Stimulated activated CD4-positive, alpha-beta T cell treated with anti-CD3 and anti-CD28 coated beads, Interleukin-15, amount 100 ng/mL, for 48 hours (primary cell): Measurements from ENCODE around the gene SWAP70.
A peak's percentile ranks its signal among the peaks of the same experiment; 100 is the strongest.
"Not testable (repeated sequence)": the region's sequence is repeated elsewhere in the genome, so short reads cannot be mapped to it uniquely, and the experiment has no call there.

ENCODE experiments used
- DNase-seq, 2 donors: peaks; one replicate each; pipeline ENCODE4 v3.0.0-alpha.2; 2020; ENCODE audit warnings: low read depth in 2 of 2

Gene SWAP70

DNA sequence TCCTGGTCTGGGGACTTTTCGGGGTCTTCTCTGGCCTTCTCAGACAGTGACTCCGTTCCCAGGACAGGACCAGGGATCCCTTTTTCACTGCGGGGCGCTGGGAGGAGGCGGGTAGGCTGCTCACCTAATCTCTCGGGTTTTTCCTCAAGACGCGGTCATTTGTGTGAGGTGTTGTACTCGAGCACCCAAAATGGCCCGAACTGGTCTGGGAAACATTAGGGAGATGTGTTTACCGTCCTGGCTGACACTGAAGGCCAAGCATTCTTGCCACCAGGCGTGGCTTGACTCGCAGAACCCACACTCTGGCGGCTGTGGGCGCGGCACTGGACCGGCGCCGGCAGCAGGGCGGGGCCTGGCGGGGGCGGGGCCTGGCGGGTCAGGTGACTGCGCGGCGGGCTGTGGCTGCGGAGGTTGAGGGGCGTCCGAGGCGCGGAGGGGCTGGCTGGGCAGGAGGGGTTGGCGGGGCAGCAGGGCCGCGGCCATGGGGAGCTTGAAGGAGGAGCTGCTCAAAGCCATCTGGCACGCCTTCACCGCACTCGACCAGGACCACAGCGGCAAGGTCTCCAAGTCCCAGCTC is at the start of gene SWAP70:
Gene SWAP70 (plus strand): TSS at position 379 of the 577 bp plus-strand sequence. CDS start 103 bp downstream, at position 482.
- peak; percentile 36 to 73 for DNase-seq

DNA sequence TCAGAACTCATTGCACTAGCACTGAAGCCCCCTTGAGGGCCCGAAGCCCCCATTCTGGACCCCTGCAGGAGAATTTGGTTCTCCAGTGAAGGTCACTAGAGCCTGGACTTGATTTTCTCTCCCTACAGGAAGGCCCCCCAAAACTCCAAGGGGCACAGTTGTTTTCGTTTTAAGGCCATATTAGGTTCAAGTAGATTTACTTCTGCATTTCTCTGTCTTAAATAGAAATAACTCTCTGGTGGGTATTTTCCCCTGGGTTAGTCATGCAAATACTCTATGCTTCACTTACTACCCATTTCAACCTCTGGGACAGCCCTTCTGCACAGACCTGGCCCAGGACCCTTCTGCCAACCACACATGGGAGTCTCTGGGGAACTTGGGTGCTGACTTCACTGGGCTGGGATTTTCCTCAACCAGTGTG is 48.8 kb upstream of the SWAP70 start:
- no peak for DNase-seq

DNA sequence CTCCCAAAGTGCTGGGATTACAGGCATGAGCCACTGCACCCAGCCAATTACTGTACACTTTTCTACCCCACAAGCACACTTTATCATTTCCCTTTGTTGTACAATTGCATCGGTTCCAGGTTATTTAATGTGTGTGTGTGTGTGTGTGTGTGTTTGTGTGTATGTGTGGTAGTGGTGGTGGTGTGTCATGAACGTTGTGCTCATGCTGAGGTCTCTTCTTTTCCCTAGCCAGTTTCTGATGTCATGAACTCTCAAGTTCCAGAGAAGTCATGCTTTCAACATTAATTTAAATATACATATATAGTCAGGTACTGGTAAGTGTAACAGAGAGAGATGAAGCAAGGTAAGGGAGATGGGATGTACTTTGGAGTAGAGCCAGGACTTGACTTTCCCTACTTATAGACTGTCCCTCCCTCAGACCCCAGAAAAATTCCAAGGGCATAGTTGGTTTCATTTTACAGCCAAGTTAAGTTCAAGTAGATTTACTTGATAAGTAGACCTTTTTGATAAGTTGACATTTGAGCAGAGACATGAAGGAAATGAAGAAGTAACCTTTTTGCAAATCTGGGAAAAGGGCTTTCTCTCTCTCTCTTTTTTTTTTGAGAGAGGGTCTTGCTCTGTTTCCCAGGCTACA is 47.7 kb upstream of the SWAP70 start:
- no peak for DNase-seq

DNA sequence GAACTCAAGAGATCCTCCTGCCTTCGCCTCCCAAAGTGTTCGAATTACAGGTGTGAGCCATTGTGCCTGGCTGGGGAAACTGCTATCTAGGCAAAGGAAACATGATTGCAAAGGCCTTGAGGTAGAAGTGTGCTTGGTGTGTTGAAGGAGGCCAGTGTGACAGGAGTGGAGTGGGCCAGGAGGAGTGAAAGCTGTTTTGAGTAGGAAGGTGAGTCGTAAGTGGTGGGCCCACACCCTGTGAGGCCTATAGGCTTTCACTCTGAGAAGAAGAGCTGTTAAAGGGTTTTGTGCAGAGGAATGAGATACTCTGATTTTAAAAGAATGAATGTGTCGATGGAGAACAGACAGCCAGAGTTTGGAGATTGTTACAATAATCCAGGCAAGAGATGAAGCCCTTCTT is 47.0 kb upstream of the SWAP70 start:
- DNase-seq, result peak; percentile 13 to 17

DNA sequence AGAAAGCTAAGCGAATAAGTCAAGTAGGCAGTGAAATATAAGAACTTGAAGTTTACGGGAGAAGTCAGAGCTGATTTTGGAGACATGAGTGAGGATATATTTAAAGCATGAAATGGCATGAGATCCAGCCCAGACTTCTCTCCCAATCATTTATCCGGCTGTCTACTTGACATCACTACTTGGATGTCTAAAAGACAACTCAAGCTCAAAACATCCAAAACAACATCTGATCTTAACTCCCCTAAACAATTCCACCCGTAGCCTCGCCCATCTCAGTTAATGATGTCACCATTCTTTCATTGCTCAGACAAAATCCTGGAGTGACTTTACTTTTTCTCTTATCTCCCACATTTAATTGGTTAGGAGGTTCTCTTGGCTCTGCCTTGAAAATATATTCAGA is 45.9 kb upstream of the SWAP70 start:
- no peak for DNase-seq

DNA sequence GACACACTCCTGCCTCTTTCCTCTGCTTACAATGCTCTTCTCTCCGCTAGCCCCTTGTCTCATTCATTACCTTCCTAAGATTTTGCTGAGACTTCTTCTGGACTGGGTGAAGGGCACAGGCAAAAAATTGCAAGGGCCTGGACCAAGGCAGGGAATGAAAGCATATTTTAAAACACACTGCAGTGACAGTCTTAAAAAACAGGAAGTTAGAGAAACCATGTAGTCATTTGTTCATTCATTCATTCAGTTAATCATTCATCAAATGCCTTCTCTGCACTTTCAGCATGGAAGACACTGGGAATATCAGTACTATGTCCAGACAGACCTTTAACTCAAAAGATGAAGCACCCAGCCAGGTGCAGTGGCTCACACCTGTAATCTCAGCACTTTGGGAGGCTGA is 44.9 kb upstream of the SWAP70 start:
- no peak for DNase-seq

DNA sequence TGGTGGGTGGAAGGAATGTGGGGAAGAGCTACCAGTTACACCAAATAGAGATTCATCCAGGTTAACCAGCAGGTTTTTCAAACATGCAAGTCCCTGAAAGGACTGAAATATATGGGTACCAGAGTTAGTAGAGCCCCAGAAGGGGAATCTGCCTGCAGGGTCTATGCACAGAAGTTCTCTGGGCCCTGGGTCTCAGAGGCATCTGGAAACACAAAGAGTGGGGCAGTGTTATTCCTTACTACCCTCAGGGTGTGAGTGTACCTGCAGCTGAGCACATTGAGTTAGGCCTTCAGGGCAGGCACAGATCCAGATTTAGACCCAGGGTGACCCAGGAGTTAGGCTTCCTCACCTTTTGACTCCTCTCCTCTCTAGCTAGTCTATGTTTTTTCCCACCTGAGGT is 43.9 kb upstream of the SWAP70 start:
- DNase-seq, result no peak

DNA sequence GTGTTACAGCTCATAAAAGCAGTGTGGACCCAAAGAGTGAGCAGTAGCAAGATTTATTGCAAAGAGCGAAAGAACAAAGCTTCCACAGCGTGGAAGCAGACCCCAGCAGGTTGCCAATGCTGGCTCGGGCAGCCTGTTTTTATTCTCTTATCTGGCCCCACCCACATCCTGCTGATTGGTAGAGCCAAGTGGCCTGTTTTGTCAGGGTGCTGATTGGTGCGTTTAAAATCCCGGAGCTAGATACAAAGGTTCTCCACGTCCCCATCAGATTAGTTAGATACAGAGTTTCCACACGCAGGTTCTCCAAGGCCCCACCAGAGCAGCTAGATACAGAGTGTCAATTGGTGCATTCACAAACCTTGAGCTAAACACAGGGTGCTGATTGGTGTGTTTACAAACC is 41.5 kb upstream of the SWAP70 start:
- DNase-seq, result not testable (repeated sequence)

DNA sequence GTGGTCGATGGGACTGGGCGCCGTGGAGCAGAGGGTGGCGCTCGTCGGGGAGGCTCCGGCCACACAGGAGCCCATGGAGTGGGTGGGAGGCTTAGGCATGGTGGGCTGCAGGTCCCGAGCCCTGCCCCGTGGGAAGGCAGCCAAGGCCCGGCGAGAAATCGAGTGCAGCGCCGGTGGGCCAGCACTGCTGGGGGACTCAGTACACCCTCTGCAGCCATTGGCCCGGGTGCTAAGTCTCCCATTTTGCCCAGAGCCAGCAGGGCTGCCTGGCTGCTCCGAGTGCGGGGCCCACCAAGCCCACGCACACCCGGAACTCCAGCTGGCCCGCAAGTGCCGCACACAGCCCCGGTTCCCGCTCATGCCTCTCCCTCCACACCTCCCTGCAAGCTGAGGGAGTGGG is 40.8 kb upstream of the SWAP70 start:
- DNase-seq, result not testable (repeated sequence)

DNA sequence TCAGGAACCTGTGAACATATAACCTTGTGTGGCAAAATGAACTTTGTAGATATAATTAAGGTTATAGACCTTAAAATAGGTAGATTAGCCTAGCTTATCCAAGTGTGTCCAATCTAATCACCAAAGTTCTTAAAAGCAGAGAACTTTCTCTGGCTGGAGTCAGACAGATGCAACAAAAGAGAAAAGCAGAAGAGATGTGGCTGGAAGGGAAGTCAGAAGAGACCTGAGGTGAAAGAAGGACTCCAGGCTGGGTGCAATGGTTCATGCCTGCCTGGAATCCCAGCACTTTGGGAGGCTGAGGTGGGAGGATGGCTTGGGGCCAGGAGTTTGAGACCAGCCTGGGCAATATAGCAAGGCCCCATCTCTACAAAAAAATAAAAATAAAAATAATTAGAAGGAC is 39.4 kb upstream of the SWAP70 start:
- DNase-seq, result no peak

DNA sequence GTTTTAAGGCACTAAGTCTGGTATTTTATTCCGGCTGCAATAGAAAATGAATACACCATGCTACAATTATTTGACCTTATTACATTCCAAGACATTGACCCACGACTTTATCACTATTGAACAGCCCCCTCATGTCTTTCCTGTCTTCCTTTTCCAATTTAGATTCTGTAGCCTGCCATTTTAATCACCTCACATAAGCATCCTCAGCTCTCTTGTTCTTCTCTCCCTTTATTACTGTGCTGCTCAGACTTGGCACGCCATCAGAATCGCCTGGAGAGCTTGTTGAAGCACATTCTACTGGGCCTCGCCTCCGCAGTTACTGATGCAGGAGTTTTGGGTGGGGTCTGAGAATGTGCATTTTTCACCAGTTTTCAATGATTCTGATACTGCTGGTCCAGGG is 38.7 kb upstream of the SWAP70 start:
- DNase-seq, result no peak

DNA sequence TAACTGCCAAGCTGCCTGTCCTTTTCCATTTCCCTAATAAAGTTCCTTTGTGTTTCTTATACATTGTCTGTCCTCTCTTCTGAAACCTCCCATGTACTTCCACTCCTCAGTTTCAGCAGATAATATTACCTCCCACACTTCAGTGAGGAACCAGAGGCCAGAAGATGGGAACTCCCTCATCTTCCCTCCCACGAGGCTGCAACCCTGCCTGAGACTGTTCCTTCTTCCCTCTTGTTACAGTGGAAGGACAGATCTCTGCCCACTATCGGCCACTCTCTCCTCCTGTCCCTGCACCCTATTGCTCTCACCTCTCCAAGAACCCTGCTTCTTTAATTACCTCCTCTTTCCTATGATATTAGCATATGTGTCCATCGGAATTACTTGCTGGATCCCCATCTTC is 38.1 kb upstream of the SWAP70 start:
- no peak for DNase-seq

DNA sequence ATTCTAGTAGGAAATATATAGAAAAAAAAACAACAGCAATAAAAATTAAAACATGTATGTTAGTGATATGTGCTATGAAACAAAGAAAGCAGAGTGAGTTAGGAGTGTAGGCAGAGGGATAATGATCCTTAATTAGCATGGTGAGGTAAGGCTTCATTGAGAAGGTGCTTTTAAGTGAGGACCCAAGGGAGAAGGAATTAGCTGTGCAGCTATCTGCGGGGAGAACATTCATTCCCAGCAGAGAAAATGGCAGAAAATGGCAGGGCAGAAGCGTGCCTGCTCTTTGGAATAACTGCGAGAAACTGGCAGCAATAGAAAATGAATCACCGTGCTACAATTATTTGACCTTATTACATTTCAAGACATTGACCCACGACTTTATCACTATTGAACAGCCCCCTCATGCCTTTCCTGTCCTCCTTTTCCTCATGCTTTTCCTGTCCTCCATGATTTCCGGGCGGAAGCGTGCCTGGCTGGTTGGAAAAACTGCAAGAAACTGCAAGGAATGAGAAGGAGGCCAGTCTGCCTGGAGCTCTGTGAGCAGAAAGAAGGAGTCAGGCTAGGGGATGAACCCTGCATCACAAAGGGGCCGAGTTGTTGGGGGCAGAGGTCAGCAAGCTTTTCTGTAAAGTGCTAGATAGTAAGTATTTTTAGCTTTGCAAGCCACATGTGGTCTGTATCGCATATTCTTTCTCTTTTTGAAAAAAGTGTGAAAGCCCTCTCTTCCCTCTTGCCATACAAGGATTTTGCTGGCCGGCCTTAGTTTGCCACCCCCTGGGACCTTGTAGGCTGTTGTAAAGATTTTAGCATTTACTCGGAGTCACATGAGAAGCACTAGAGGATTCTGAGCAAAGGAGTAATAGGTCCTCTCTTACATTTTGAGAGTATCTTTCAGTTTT is 37.1 kb upstream of the SWAP70 start:
- no peak for DNase-seq

DNA sequence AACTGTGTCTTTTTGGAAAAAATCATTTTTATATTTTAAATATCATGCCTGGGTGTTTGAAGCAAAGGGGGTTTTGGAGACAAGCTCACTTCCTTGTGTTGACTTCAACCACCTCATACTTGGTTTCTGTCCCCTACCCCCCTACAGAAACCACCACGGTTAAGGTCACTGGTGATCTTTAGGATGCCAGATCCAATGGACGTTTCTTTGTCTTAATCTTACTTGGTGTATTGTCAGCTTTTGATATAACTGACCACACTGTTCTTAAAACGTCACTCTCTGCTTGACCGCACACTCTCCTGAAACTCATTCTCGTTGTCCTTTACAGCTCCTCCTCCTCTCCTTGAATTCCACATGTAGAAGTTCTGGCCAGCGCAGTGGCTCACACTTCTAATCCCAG is 34.8 kb upstream of the SWAP70 start:
- DNase-seq, result no peak

DNA sequence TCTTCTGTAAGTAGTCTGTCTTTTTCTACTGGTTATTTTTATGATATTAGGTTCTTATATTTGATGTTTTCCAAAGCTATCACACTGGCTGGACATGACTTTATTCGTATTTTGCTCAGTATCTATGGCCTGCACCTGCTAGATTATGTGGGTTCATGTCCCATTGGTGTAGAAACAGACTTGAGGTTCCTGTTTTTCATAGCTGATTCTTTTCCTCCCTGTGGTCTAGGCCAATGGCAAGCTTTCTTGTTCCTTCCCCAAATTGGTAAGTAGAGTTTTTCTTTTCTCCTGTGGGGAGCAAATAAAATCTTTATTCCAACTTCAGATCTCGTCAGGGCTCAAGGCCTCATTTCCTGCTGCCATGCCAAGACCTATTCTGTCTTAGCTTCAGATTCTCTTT is 30.2 kb upstream of the SWAP70 start:
- DNase-seq, result no peak

DNA sequence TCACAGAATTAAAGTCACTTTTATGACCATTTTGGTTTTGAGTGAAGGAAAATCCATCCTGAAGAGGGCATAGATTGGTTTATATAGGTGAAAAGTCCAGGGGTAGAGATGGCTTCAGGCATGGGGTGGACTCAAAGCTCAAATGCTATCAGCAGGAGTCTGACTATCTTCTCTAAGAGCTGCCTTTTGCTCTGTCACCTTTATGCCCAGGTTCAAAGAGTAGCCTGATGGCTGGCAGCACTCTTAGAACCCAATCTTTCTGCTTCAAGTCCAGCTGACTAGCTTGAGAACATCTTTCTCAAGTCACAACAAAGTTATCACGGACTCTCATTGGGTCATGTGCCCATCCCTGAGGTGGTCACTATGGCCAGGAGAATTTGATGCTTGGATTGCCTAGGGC is 27.2 kb upstream of the SWAP70 start:
- no peak for DNase-seq

DNA sequence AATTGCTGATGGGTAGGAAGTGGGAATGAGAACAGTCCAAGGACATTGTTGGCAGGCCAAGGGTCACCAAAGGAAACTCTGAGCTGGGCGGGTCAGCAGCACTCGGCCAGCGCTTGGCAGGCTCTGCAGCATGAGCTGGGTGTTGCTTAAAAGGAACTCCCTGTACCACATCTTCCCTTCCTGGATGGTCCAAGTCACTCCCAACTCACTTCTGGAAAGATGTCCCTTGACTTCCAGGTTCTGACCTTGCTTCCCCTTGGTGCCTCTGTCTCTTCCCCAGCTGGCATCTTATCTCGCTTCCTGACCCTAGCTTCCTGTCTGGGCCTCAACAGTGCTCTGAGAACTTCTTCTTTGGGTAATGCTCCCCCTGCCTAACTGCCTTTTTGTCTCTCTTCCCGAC is 24.8 kb upstream of the SWAP70 start:
- DNase-seq, result no peak

DNA sequence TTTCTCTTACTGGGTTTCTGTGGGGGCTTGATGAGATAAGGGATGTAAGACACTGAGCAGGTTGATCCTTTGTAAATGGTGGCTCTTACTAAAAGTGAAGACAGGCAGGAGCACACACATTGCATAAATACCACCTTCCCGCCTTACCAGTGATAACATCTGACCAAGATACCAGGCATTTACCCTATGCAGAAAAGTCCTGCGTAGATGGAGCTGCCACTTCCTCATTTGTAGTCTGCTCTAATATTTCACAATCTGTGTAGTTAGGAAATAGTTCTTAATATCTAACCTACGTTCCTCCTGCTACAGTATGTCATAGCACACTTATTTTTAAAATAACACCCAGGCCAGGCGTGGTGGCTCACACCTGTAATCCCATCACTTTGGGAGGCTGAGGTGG is 23.9 kb upstream of the SWAP70 start:
- no peak for DNase-seq

DNA sequence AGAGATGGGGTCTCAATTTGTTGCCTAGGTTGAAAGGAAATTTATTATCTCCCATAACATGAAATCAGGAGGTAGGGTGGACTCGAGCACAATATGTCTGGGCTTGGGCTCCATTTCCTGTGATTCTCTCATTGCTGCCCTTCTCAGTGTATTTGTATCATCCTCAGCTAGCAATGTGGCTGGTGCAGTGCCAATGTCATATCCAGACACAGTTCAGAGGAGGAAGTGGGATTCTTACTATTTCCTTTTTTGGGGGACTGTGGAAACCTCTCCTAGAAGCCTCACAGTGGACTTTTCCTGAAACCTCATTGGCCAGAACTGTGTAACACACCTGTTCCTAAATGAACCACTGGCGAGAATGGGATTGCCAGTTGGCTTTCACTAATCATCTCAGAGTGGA is 21.0 kb upstream of the SWAP70 start:
- DNase-seq, result no peak

DNA sequence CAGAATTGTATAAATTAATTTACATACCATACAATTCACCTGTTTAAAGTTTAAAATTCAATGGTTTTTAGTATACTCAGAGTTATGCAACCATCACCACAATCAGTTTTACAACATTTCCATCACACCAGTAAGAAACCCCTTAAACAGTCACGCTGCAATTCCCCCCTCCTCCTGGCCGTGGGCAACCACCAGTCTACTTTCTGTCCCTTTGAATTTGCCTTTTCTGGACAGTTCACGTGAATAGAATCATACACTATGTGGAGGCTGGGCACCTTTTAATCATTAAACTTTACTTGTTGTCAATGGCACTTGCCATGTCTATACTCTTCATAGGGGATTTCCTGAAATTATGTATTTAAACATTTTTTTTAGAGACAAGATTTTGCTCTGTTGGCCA is 20.1 kb upstream of the SWAP70 start:
- no peak for DNase-seq

DNA sequence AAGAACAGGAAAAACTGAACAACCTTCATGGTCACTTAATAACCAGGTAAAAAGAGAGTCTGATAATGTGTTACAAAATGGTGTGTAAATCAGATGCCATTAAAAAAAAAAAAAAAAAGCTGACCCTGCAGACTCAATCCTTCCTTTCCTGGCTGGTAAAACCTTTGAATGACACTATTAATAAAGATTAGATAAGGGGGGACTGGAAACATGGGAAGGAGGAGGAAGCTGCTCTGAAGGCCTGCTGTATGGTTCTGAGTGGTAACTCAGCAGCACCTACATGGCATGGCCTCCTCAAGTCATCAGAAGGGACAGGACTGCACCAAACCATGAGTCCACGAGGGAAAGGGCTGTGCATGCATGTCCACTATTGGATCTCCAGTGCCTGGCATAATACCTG is 18.0 kb upstream of the SWAP70 start:
- no peak for DNase-seq

DNA sequence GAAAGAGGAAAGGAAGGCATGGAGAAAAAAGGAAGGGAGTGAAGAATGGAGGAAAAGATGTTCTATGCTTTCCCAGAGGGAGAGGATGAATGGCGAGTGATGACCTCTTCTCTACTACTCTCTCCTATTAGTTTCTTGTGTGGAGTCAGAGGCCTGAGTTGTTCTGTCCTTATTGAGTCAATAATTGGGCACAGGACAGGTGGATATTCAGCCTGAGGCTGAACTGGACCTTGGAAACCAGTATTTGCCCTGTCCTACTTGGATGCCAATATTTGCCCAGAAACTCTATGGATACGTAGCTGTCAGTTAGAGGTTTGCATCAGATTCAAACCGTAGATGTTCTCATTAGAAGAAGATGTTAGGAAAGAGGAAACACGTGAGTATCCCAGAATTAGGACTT is 17.6 kb upstream of the SWAP70 start:
- DNase-seq, result no peak

DNA sequence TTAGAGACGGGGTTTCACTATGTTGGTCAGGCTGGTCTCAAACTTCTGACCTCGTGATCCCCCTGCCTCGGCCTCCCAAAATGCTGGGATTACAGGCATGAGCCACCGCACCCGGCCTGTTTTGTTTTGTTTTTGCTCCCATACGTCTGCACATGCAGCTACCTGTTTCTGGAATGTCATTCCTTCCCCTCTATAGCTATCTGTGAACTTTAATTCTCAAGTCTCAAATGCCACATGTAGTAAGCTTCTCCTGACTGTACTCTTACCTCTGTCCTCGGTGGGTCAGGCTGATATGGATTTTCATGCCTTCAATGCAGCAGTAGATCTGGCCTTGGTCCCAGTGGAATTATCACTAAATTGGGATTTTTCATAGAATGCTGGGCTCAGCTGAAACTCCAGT is 12.4 kb upstream of the SWAP70 start:
- no peak for DNase-seq
